Measurements from ENCODE around the gene THSD7A.

THSD7A gene

DNA sequence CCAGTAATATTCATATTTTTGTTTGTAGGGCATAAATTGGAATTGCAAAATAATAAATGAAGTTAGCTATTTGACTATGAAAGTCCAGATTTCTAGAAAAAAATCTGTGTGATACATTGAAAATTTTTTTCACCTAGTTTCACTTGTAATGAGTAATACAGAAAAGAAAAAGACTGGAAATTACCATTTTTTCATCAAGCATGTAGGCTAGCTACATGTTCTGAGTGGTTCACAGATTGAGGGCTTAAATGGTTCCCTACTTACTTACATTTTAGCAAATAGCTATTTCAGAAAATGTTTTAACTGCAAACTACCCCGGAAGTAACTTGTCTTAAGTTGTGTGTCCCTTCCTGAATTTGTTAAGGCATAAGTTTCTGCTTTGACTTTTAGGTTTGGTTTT is 462.3 kb downstream of the THSD7A start:
- Histone ChIP-seq H3K9me3 (ENCODE audit: insufficient read depth, low read depth, low read length) (no peaks in the 10 kb centered on the region), H3K4me2 (ENCODE audit: low read length) (no peak overlapping the region), H3K4me3 (ENCODE audit: low read depth, low read length) (no peak overlapping the region), H3K4ac (ENCODE audit: low read depth, low read length) (no peak overlapping the region), H2BK5ac (ENCODE audit: low read depth, low read length, poor library complexity) (no peak overlapping the region), H2AFZ (ENCODE audit: insufficient read depth, low read length, poor library complexity) (no peak overlapping the region), H4K91ac (ENCODE audit: low read depth, low read length) (no peak overlapping the region), H3K18ac (ENCODE audit: low read length) (no peak overlapping the region), H3K79me2 (ENCODE audit: control insufficient read depth, insufficient read depth, low read length, poor library complexity) (no peaks in the 10 kb centered on the region), H2BK120ac (ENCODE audit: insufficient read depth, low read length, poor library complexity) (no peak overlapping the region), H2AK5ac (ENCODE audit: low read length) (no peak overlapping the region), H4K8ac (ENCODE audit: low read depth, low read length) (no peak overlapping the region), H3K36me3 (ENCODE audit: control insufficient read depth in 1 of 2, insufficient read depth in 2 of 2, low read length in 2 of 2) (no peaks in the 10 kb centered on the region), H3K27ac (ENCODE audit: low read depth, low read length) (no peak overlapping the region), H3K14ac (ENCODE audit: low read length) (no peak overlapping the region), H3K23ac (ENCODE audit: low read length) (no peak overlapping the region), H3K79me1 (ENCODE audit: low read length) (no peaks in the 10 kb centered on the region), H3K9ac (ENCODE audit: low read length) (no peak overlapping the region), H3K4me1 (ENCODE audit: control insufficient read depth in 1 of 2, insufficient read depth in 2 of 2, low read length in 2 of 2) (no peaks in the 10 kb centered on the region), H2BK12ac (ENCODE audit: low read length) (no peak overlapping the region), H3K27me3 (ENCODE audit: insufficient read depth, low read length) (no peaks in the 10 kb centered on the region), H4K12ac (ENCODE audit: low read depth, low read length) (no peak overlapping the region)
- WGBS (ENCODE audit: extremely low coverage, insufficient coverage, insufficient read length): no CpG with 5 or more reads among the region's 1 CpG
- no peak for DNase-seq

- WGBS (ENCODE audit: extremely low coverage, insufficient coverage, insufficient read length): no CpG with 5 or more reads among the region's 4 CpGs
These were observed 465.9 kb downstream of the THSD7A start for GRCh38 chr7:11366118-11366517.

DNA sequence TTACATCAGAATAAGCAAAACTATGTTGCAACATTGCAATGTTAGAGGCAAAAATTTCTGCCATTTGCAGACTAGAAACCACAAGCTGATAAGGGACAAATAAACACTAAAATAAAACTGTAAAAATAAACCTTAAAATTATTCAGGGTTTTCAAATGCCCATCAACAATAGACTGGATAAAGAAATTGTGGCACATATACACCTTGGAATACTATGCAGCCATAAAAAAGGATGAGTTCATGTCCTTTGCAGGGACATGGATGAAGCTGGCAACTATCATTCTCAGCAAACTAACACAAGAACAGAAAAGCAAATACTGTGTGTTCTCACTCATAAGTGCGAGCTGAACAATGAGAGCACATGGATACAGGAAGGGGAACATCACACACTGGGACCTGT is 473.4 kb downstream of the THSD7A start:
- Histone ChIP-seq H3K9ac (ENCODE audit: low read length) (no peak overlapping the region), H2BK120ac (ENCODE audit: insufficient read depth, low read length, poor library complexity) (no peak overlapping the region), H4K91ac (ENCODE audit: low read depth, low read length) (no peak overlapping the region), H3K4me2 (ENCODE audit: low read length) (no peak overlapping the region), H3K36me3 (ENCODE audit: control insufficient read depth in 1 of 2, insufficient read depth in 2 of 2, low read length in 2 of 2) (no peaks in the 10 kb centered on the region), H3K27me3 (ENCODE audit: insufficient read depth, low read length) (no peaks in the 10 kb centered on the region), H3K9me3 (ENCODE audit: insufficient read depth, low read depth, low read length) (no peaks in the 10 kb centered on the region), H3K79me2 (ENCODE audit: control insufficient read depth, insufficient read depth, low read length, poor library complexity) (no peaks in the 10 kb centered on the region), H3K18ac (ENCODE audit: low read length) (no peak overlapping the region), H3K23ac (ENCODE audit: low read length) (no peak overlapping the region), H3K4me1 (ENCODE audit: control insufficient read depth in 1 of 2, insufficient read depth in 2 of 2, low read length in 2 of 2) (no peaks in the 10 kb centered on the region), H3K27ac (ENCODE audit: low read depth, low read length) (no peak overlapping the region), H2AK5ac (ENCODE audit: low read length) (no peak overlapping the region), H4K12ac (ENCODE audit: low read depth, low read length) (no peak overlapping the region), H3K4ac (ENCODE audit: low read depth, low read length) (no peak overlapping the region), H3K4me3 (ENCODE audit: low read depth, low read length) (no peak overlapping the region), H3K79me1 (ENCODE audit: low read length) (no peaks in the 10 kb centered on the region), H2AFZ (ENCODE audit: insufficient read depth, low read length, poor library complexity) (no peak overlapping the region), H4K8ac (ENCODE audit: low read depth, low read length) (no peak overlapping the region), H3K14ac (ENCODE audit: low read length) (no peak overlapping the region), H2BK5ac (ENCODE audit: low read depth, low read length, poor library complexity) (no peak overlapping the region), H2BK12ac (ENCODE audit: low read length) (no peak overlapping the region)
- DNase-seq: no peak
- no CpG with 5 or more reads among the region's 1 CpG for WGBS (ENCODE audit: extremely low coverage, insufficient coverage, insufficient read length)

More at GRCh38 chr7:11366118-11366517, 465.9 kb downstream of the THSD7A start:
- Histone ChIP-seq H4K12ac (ENCODE audit: low read depth, low read length) (no peak overlapping the region), H4K8ac (ENCODE audit: low read depth, low read length) (no peak overlapping the region), H3K14ac (ENCODE audit: low read length) (no peak overlapping the region), H3K4ac (ENCODE audit: low read depth, low read length) (no peak overlapping the region), H2BK5ac (ENCODE audit: low read depth, low read length, poor library complexity) (no peak overlapping the region), H3K27me3 (ENCODE audit: insufficient read depth, low read length) (no peaks in the 10 kb centered on the region), H3K23ac (ENCODE audit: low read length) (no peak overlapping the region), H2BK12ac (ENCODE audit: low read length) (no peak overlapping the region), H3K4me3 (ENCODE audit: low read depth, low read length) (no peak overlapping the region), H2AK5ac (ENCODE audit: low read length) (no peak overlapping the region), H3K79me2 (ENCODE audit: control insufficient read depth, insufficient read depth, low read length, poor library complexity) (no peaks in the 10 kb centered on the region), H2AFZ (ENCODE audit: insufficient read depth, low read length, poor library complexity) (no peak overlapping the region), H2BK120ac (ENCODE audit: insufficient read depth, low read length, poor library complexity) (no peak overlapping the region), H3K4me1 (ENCODE audit: control insufficient read depth in 1 of 2, insufficient read depth in 2 of 2, low read length in 2 of 2) (no peaks in the 10 kb centered on the region), H3K4me2 (ENCODE audit: low read length) (no peak overlapping the region), H3K79me1 (ENCODE audit: low read length) (no peaks in the 10 kb centered on the region), H3K9me3 (ENCODE audit: insufficient read depth, low read depth, low read length) (no peaks in the 10 kb centered on the region), H3K18ac (ENCODE audit: low read length) (no peak overlapping the region), H4K91ac (ENCODE audit: low read depth, low read length) (no peak overlapping the region), H3K36me3 (ENCODE audit: control insufficient read depth in 1 of 2, insufficient read depth in 2 of 2, low read length in 2 of 2) (no peaks in the 10 kb centered on the region), H3K9ac (ENCODE audit: low read length) (no peak overlapping the region), H3K27ac (ENCODE audit: low read depth, low read length) (no peak overlapping the region)
- no peak for DNase-seq

GRCh38 chr7:11355399-11356005 is 476.5 kb downstream of the THSD7A start:
- H3K9ac ChIP-seq (ENCODE audit: low read length): no peak overlapping the region
- no peak overlapping the region for H3K27ac ChIP-seq (ENCODE audit: low read depth, low read length)
- H2AFZ ChIP-seq (ENCODE audit: insufficient read depth, low read length, poor library complexity): no peak overlapping the region
- H3K36me3 ChIP-seq (ENCODE audit: control insufficient read depth in 1 of 2, insufficient read depth in 2 of 2, low read length in 2 of 2): no peaks in the 10 kb centered on the region
- H2BK12ac ChIP-seq (ENCODE audit: low read length): no peak overlapping the region
- H2BK5ac ChIP-seq (ENCODE audit: low read depth, low read length, poor library complexity): no peak overlapping the region
- no peak overlapping the region for H4K12ac ChIP-seq (ENCODE audit: low read depth, low read length)
- no peaks in the 10 kb centered on the region for H3K9me3 ChIP-seq (ENCODE audit: insufficient read depth, low read depth, low read length)
- H3K27me3 ChIP-seq (ENCODE audit: insufficient read depth, low read length): no peaks in the 10 kb centered on the region
- H3K4ac ChIP-seq (ENCODE audit: low read depth, low read length): no peak overlapping the region
- H3K79me2 ChIP-seq (ENCODE audit: control insufficient read depth, insufficient read depth, low read length, poor library complexity): no peaks in the 10 kb centered on the region
- no peak overlapping the region for H4K91ac ChIP-seq (ENCODE audit: low read depth, low read length)
- no peak for DNase-seq
- H3K23ac ChIP-seq (ENCODE audit: low read length): no peak overlapping the region
- H3K4me1 ChIP-seq (ENCODE audit: control insufficient read depth in 1 of 2, insufficient read depth in 2 of 2, low read length in 2 of 2): no peaks in the 10 kb centered on the region
- H3K14ac ChIP-seq (ENCODE audit: low read length): no peak overlapping the region
- H2AK5ac ChIP-seq (ENCODE audit: low read length): no peak overlapping the region
- H2BK120ac ChIP-seq (ENCODE audit: insufficient read depth, low read length, poor library complexity): no peak overlapping the region
- no peaks in the 10 kb centered on the region for H3K79me1 ChIP-seq (ENCODE audit: low read length)
- H3K4me3 ChIP-seq (ENCODE audit: low read depth, low read length): no peak overlapping the region
- WGBS (ENCODE audit: extremely low coverage, insufficient coverage, insufficient read length): no CpG with 5 or more reads among the region's 5 CpGs
- no peak overlapping the region for H3K18ac ChIP-seq (ENCODE audit: low read length)
- H3K4me2 ChIP-seq (ENCODE audit: low read length): no peak overlapping the region
- H4K8ac ChIP-seq (ENCODE audit: low read depth, low read length): no peak overlapping the region

All from trophoblast cell (in vitro differentiated cells and primary cell).